Tibial nerve (tissue), 4 donors: ENCODE data around the gene NTRK3.

ENCODE experiments used
- CTCF ChIP-seq, 5 experiments: fragments of 200-600 bp in 3 of 5; fragments of 450-650 bp in 2 of 5; sonication (generic) in 3 of 5; IDR thresholded peaks; one replicate each; pipeline ENCODE4 v1.5.1; 2016 to 2019; ENCODE audit warnings: antibody characterized with exemption in 5 of 5, mild to moderate bottlenecking in 3 of 5, moderate library complexity in 2 of 5
- EP300 ChIP-seq, 2 donors: sonication (generic); formaldehyde crosslinking; IDR thresholded peaks; one replicate each; pipeline ENCODE4 v1.6.1; 2017; ENCODE audit warnings: antibody characterized with exemption in 2 of 2, mild to moderate bottlenecking in 1 of 2

- TF ChIP-seq CTCF (IDR thresholded peaks at IDR 0.05) (no peak), EP300 (IDR thresholded peaks at IDR 0.05) (no peak)
Measured at GRCh38 chr15:87947560-87947959, 309.0 kb downstream of the NTRK3 start.
